ENCODE data around the gene RPS2.
"Not testable (repeated sequence)": the region's sequence is repeated elsewhere in the genome, so short reads cannot be mapped to it uniquely, and the experiment has no call there.

RPS2 gene

GRCh38 chr16:1920727-1921171 is 43.9 kb downstream of the RPS2 start:
- peak in 1 of 3 donors; percentile 12 for DNase-seq (ENCODE audit: low read depth in 2 of 3, low spot score in 1 of 3)

- DNase-seq (ENCODE audit: low read depth in 2 of 3, low spot score in 1 of 3): not testable (repeated sequence)
Measured at GRCh38 chr16:1920122-1920521, 44.5 kb downstream of the RPS2 start.

GRCh38 chr16:1919327-1919998 is 45.2 kb downstream of the RPS2 start:
- DNase-seq (ENCODE audit: low read depth in 2 of 3, low spot score in 1 of 3): no peak

GRCh38 chr16:1918351-1919326 is 46.0 kb downstream of the RPS2 start, which contains the start of gene HS3ST6:
HS3ST6 (minus strand) TSS chr16:1918415; CDS start chr16:1918323, 92 bp downstream.
- DNase-seq (ENCODE audit: low read depth in 2 of 3, low spot score in 1 of 3): no peak

DNA sequence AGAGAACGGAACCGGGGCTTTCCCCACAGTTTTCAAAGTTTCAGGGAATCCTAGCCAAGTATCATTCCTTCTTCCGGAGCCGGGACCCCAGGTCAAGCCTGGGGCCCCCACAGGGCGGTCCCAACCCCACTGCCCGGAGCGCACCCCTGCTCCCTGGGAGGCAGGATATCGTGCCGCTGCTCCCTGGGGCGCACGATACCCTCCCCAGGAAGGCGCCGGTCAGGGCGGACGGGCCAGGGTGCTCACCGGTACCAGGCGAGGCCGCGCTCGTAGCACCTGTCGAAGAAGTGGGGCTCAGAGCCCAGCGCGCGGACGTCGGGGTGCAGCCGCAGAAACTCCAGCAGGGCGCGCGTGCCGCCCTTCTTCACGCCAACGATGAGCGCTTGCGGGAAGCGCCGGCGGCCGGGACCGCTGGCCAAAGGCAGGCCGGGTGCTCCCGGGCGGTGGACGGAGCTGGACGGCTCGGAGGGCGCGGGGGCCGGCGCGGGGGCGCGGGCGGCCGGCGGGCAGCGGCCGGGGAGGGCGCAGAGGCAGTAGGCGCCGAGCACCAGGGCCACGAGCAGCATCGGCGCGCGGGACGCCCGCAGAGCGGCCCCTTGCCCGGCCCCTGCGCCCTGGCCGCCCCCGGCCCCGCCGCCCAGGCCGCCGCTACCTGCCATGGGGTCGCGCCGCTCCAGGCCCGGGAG is 46.8 kb downstream of the RPS2 start:
- no peak for DNase-seq (ENCODE audit: low read depth in 2 of 3, low spot score in 1 of 3)

DNA sequence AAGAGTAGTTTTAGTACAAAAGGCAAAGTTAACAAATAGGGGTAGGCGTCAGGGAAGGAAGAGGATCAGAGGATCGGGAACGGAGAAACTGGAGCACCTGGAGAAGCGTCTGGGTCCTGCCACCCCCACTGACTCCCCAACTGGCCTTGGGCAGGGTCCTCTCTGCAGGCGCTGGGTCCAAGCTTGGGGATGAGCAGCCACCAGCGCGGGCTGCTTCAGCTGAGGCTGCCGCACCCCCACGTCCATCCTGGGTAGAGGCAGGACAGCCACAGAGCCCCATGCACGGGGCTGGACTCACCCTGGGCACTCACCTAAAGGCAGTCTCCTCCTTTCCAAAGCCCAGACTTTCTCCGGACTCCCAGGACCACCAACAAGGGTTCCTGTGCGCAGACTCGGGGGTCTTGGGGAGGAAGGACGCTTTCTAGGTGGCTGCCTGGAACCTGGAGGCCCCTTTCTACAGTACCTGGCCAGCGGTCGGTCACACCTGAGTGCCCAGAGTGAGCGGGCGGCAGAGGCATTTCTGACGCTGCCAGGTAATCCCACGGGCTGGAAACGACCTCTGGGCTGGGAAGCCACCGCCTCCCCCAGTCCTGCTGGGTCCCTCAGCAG is 47.5 kb downstream of the RPS2 start:
- DNase-seq (ENCODE audit: low read depth in 2 of 3, low spot score in 1 of 3): no peak

DNA sequence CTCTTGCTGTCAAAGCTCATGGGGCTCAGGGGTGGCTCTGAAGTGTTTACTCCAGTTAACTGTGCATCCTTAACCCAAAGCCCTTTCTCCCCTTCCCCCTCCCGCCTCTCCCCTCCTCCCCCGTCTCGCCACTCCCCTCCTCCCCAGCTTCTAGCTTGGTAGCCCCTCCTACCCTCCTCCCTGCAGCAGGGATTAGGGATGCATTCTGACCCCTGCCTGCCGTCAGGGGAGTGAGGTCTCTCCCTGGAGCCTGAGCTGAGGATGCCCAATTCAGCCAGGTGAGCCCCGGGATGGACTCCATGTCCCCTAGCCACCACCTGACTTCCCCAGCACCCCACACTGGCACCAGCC is 48.0 kb downstream of the RPS2 start:
- DNase-seq (ENCODE audit: low read depth in 2 of 3, low spot score in 1 of 3): no peak

- DNase-seq (ENCODE audit: low read depth in 2 of 3, low spot score in 1 of 3): no peak
Measured at GRCh38 chr16:1915732-1916639, 48.6 kb downstream of the RPS2 start.

DNA sequence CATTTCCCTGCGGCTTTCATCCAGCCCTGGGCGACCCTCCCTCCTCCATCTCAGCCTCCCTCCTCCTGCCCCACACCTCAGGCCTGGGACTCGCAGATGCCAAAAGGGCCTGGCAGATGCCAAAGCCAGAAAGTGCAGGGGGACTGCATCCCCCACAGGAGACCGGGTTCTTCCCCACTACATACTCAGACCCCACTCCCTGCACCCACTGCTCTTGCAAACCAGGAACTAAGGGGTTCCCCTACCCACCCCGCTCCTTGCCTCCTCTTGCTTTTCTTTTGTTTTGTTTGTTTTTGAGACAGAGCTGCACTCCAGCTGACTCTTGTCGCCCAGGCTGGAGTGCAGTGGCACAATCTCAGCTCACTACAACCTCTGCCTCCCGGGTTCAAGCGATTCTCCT is 49.6 kb downstream of the RPS2 start:
- no peak for DNase-seq (ENCODE audit: low read depth in 2 of 3, low spot score in 1 of 3)

DNA sequence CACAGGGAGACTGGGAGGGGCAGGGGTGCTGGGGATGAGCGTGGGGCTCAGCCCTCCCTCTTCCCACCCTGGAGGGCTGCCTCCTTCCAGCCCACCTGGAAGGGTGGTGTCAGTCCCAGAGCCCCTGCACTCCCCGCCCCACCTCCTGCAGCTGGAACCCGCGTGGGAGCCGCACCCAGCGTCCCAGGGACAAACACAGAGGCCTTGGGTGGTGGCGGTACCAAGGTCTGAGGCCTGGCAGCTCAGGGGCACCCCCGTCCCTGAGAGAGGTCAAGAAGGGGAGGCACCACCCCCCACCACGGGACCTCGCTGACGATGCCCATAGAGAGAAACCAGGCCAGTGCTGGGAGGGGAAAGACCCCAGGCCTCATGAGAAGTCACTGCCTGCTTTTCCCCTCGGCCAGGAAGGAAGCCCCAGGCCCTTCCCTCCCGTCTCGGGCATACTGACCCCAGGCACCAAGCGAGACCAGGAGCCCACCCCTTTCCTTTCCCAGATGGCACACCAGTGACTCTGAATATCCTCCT is 50.5 kb downstream of the RPS2 start:
- no peak for DNase-seq (ENCODE audit: low read depth in 2 of 3, low spot score in 1 of 3)

GRCh38 chr16:1913327-1914083 is 51.1 kb downstream of the RPS2 start:
- DNase-seq (ENCODE audit: low read depth in 2 of 3, low spot score in 1 of 3): no peak

- no peak for DNase-seq (ENCODE audit: low read depth in 2 of 3, low spot score in 1 of 3)
Measured at GRCh38 chr16:1912215-1912543, 52.4 kb downstream of the RPS2 start.
